BLaER1 treated with 17β-estradiol and CSF1 and Interleukin-3, amounts not matched to agents 10 nM and 100 nM (cell line): ENCODE data around the gene CRYGD.
"Not testable (repeated sequence)": the region's sequence is repeated elsewhere in the genome, so short reads cannot be mapped to it uniquely, and the experiment has no call there.

Experiments
- H3K27ac ChIP-seq, 11 experiments: shearing (Covaris generic); formaldehyde crosslinking; 2 replicates each; pipeline ENCODE4 v1.8.1; 2022
- H3K27me3 ChIP-seq, 11 experiments: shearing (Covaris generic); formaldehyde crosslinking; 2 replicates each; pipeline ENCODE4 v1.8.1; 2022
- H3K36me3 ChIP-seq, 11 experiments: shearing (Covaris generic); formaldehyde crosslinking; 2 replicates each; pipeline ENCODE4 v1.8.1; 2022
- H3K4me1 ChIP-seq, 10 experiments: shearing (Covaris generic); formaldehyde crosslinking; 2 replicates each; pipeline ENCODE4 v1.8.1; 2022
- H3K4me2 ChIP-seq, 11 experiments: shearing (Covaris generic); formaldehyde crosslinking; 2 replicates each; pipeline ENCODE4 v1.8.1; 2022
- H3K4me3 ChIP-seq, 10 experiments: shearing (Covaris generic); formaldehyde crosslinking; 2 replicates each; pipeline ENCODE4 v1.8.1; 2022
- H3K9ac ChIP-seq, 11 experiments: shearing (Covaris generic); formaldehyde crosslinking; 2 replicates each; pipeline ENCODE4 v1.8.1; 2022
- H3K9me3 ChIP-seq, 11 experiments: shearing (Covaris generic); formaldehyde crosslinking; replicated peaks in 1 of 11; 2 replicates each; pipeline ENCODE4 v1.8.1; 2022
- H4K20me1 ChIP-seq, 11 experiments: shearing (Covaris generic); formaldehyde crosslinking; 2 replicates each; pipeline ENCODE4 v1.8.1; 2022
- Cebpa-rat ChIP-seq, 11 experiments: shearing (Covaris generic); IDR thresholded peaks; 2 replicates each; pipeline ENCODE4 v1.8.1; 2022

CRYGD gene

GRCh38 chr2:208147759-208148158 lies 23.4 kb upstream of the CRYGD start:
- Histone ChIP-seq H3K9me3 (peaks cover 9 to 19% (median 13%) of the 10 kb centered on the region in 11 experiments; a peak in 18 of 22 replicates), H3K4me1 (0 out of 20 replicates have a peak, but pooled peaks cover 0 to 6% (median 0%) of the 10 kb centered on the region in 10 experiments), H3K27me3 (no peaks in the 10 kb centered on the region), H3K36me3 (no peaks in the 10 kb centered on the region), H3K9ac (no peak overlapping the region), H3K4me2 (no peak overlapping the region), H3K4me3 (no peak overlapping the region), H3K27ac (no peak overlapping the region), H4K20me1 (no peaks in the 10 kb centered on the region)
- no peak for TF ChIP-seq Cebpa-rat (IDR thresholded peaks at IDR 0.05)

GRCh38 chr2:208147008-208147407 lies 22.7 kb upstream of the CRYGD start:
- Histone ChIP-seq H3K4me2 (no peak overlapping the region), H3K4me1 (0 out of 20 replicates have a peak, but pooled peaks cover 0 to 6% (median 0%) of the 10 kb centered on the region in 10 experiments), H3K9ac (no peak overlapping the region), H3K27me3 (no peaks in the 10 kb centered on the region), H3K4me3 (no peak overlapping the region), H3K36me3 (no peaks in the 10 kb centered on the region), H3K9me3 (peaks cover 6 to 16% (median 11%) of the 10 kb centered on the region in 11 experiments; a peak in 18 of 22 replicates), H4K20me1 (no peaks in the 10 kb centered on the region), H3K27ac (no peak overlapping the region)
- TF ChIP-seq Cebpa-rat (IDR thresholded peaks at IDR 0.05): no peak

- Histone ChIP-seq H3K27ac (no peak within 1 kb of the TSS), H3K4me1 (0 out of 20 replicates have a peak, but pooled peaks cover 0 to 6% (median 0%) of the 10 kb centered on the region in 10 experiments), H4K20me1 (no peaks in the 10 kb centered on the region), H3K36me3 (no peaks in the 10 kb centered on the region), H3K9ac (no peak within 1 kb of the TSS), H3K27me3 (no peaks in the 10 kb centered on the region), H3K4me3 (no peak within 1 kb of the TSS), H3K9me3 (peaks cover 0 to 5% (median 2%) of the 10 kb centered on the region in 11 experiments; a peak in 6 of 22 replicates), H3K4me2 (no peak within 1 kb of the TSS)
- no peak for TF ChIP-seq Cebpa-rat (IDR thresholded peaks at IDR 0.05)
These were observed 21.7 kb upstream of the CRYGD start, which contains the start of gene CRYGB for GRCh38 chr2:208146006-208146405. TSS of gene CRYGB (minus strand) at chr2:208146158. CDS start at chr2:208146120, 38 bp downstream.

DNA sequence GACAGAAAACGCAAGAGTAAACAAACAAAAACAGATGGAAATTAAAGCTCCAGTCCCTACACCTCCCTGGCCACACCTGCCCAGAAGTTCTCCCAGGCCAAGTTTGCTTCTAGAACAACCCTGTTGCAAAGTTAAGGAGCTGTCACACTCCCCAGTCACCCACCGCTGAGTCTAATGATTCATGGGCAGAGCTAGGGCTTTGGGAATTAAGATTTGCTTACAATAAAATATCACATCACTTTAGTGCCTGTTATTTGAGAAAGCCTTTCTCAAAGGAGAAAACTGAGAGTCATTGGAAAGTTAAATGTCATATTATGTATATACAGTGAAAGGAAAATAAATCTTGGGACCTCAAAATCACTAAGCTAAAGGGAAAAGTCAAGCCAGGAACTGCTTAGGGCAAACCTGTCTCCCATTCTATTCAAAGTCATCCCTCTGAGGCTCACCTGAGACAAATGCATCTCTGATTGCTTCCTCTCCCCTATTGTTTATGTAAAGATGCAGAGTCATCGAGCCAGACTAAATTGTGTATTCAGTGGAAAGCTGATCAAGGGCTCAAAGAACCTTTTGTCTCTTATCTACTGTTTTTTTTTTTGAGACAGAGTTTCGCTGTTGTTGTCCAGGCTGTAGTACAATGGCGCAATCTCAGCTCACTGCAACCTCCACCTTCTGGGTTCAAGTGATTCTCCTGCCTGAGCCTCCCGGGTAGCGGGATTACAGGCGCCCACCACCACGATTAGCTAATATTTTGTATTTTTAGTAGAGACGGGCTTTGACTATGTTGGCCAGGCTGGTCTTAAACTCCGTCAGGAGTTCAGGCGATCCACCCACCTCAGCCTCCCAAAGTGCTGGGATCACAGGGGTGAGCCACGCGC lies 18.8 kb upstream of the CRYGD start:
- H3K36me3 ChIP-seq: no peaks in the 10 kb centered on the region
- H3K4me3 ChIP-seq: no peak overlapping the region
- H3K9me3 ChIP-seq: peaks cover 8 to 20% (median 17%) of the 10 kb centered on the region in 11 experiments; a peak in 20 of 22 replicates
- H3K4me1 ChIP-seq: no peaks in the 10 kb centered on the region
- no peak for TF ChIP-seq Cebpa-rat (IDR thresholded peaks at IDR 0.05)
- H4K20me1 ChIP-seq: no peaks in the 10 kb centered on the region
- H3K27ac ChIP-seq: no peak overlapping the region
- no peaks in the 10 kb centered on the region for H3K27me3 ChIP-seq
- no peak overlapping the region for H3K9ac ChIP-seq
- H3K4me2 ChIP-seq: no peak overlapping the region

DNA sequence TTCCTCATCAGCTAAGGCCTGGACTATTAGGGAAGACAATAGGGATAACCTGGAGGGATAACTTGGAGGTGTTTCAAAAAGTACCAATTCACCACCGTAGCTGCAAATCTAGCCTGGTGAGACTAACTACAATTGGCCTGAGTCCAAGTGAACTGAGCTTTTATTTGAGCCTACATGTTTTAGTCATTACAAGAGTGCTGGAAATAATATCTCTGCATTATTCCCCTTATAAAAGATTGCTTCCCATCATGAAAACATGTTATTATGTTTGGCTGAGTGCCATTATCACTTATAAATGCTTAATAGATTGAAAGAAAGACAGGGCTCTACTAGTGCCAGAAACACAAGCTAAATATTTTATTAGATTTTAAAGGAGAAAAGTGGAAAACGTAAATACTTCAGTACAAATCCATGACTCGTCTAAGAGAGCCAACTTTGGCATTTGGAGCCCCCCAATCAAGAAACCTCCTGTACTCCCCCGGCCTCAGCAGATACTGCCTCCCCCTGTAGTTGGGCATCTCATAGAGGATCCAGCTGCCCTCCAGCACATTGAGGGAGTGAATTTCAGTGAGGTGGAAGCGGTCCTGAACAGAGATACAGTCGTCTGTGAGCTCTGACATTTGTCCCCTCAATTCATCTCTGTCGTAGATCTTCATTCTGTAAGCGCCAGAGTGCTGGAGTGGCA lies 18.1 kb upstream of the CRYGD start:
- no peak for TF ChIP-seq Cebpa-rat (IDR thresholded peaks at IDR 0.05)
- peaks cover 13 to 28% (median 24%) of the 10 kb centered on the region in 11 experiments; a peak in 20 of 22 replicates for H3K9me3 ChIP-seq
- H3K4me1 ChIP-seq: no peaks in the 10 kb centered on the region
- H4K20me1 ChIP-seq: no peaks in the 10 kb centered on the region
- no peak overlapping the region for H3K27ac ChIP-seq
- no peaks in the 10 kb centered on the region for H3K36me3 ChIP-seq
- H3K4me3 ChIP-seq: no peak overlapping the region
- H3K9ac ChIP-seq: no peak overlapping the region
- H3K27me3 ChIP-seq: no peaks in the 10 kb centered on the region
- H3K4me2 ChIP-seq: no peak overlapping the region

- no peaks in the 10 kb centered on the region for H3K36me3 ChIP-seq
- H3K9ac ChIP-seq: no peak overlapping the region
- H3K4me2 ChIP-seq: no peak overlapping the region
- H3K4me3 ChIP-seq: no peak overlapping the region
- H3K4me1 ChIP-seq: peaks cover 8 to 11% (median 8%) of the 10 kb centered on the region in 10 experiments; a peak in 18 of 20 replicates
- no peaks in the 10 kb centered on the region for H3K27me3 ChIP-seq
- no peak for TF ChIP-seq Cebpa-rat (IDR thresholded peaks at IDR 0.05)
- no peaks in the 10 kb centered on the region for H4K20me1 ChIP-seq
- H3K27ac ChIP-seq: no peak overlapping the region
- peaks cover 13 to 28% (median 25%) of the 10 kb centered on the region in 11 experiments; a peak in 20 of 22 replicates for H3K9me3 ChIP-seq
These were observed 15.1 kb upstream of the CRYGD start for GRCh38 chr2:208139447-208139846.

GRCh38 chr2:208138334-208138733 lies 14.0 kb upstream of the CRYGD start:
- H3K9me3 ChIP-seq: peaks cover 13 to 28% (median 25%) of the 10 kb centered on the region in 11 experiments; a peak in 20 of 22 replicates
- H3K27me3 ChIP-seq, H3K36me3 ChIP-seq, H3K4me2 ChIP-seq, H3K27ac ChIP-seq, H3K4me3 ChIP-seq, H4K20me1 ChIP-seq, H3K9ac ChIP-seq: not testable (repeated sequence)
- H3K4me1 ChIP-seq: peaks cover 8 to 12% (median 9%) of the 10 kb centered on the region in 10 experiments; a peak in 18 of 20 replicates

DNA sequence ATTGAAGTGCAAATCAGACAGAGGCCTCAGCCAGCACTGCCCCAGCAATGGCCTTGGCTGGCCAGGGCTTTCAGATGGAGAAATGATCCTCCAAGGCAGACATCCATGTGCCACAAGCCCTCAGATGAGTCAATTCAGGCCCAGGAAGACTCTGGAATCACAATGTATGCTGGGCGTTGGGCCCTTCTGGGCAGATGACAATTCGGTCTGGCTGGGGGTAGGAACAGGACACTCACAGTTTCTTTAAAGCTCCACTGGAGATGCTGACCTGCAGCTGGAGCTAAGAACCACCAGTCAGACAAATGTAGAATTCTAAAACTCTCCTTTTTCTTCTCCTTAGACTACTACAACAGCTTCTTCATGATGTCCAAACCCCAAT lies 12.4 kb upstream of the CRYGD start:
- Histone ChIP-seq H4K20me1 (no peaks in the 10 kb centered on the region), H3K27me3 (no peaks in the 10 kb centered on the region), H3K4me3 (no peak overlapping the region), H3K9me3 (peaks cover 13 to 28% (median 25%) of the 10 kb centered on the region in 11 experiments; a peak in 20 of 22 replicates), H3K36me3 (no peaks in the 10 kb centered on the region), H3K9ac (no peak overlapping the region), H3K4me2 (no peak overlapping the region), H3K4me1 (peaks cover 8 to 12% (median 9%) of the 10 kb centered on the region in 10 experiments; a peak in 18 of 20 replicates), H3K27ac (no peak overlapping the region)
- TF ChIP-seq Cebpa-rat (IDR thresholded peaks at IDR 0.05): no peak
